Body of pancreas (tissue), 4 donors: ENCODE data around the gene CAND1.

Experiments used
- POLR2A ChIP-seq, 3 donors: fragments of 450-650 bp; IDR thresholded peaks; one replicate each; pipeline ENCODE4 v1.6.1; 2016; ENCODE audit warnings: antibody characterized with exemption in 3 of 3, mild to moderate bottlenecking in 2 of 3
- TF ChIP-seq, protein P1 (sequence below), 7 experiments: fragments of 450-650 bp in 4 of 7; fragments of 200-600 bp in 3 of 7; sonication (generic) in 3 of 7; IDR thresholded peaks; one replicate each; pipeline ENCODE4 v1.5.1; 2016 to 2019; ENCODE audit warnings: antibody characterized with exemption in 7 of 7

- TF ChIP-seq, protein P1, sequence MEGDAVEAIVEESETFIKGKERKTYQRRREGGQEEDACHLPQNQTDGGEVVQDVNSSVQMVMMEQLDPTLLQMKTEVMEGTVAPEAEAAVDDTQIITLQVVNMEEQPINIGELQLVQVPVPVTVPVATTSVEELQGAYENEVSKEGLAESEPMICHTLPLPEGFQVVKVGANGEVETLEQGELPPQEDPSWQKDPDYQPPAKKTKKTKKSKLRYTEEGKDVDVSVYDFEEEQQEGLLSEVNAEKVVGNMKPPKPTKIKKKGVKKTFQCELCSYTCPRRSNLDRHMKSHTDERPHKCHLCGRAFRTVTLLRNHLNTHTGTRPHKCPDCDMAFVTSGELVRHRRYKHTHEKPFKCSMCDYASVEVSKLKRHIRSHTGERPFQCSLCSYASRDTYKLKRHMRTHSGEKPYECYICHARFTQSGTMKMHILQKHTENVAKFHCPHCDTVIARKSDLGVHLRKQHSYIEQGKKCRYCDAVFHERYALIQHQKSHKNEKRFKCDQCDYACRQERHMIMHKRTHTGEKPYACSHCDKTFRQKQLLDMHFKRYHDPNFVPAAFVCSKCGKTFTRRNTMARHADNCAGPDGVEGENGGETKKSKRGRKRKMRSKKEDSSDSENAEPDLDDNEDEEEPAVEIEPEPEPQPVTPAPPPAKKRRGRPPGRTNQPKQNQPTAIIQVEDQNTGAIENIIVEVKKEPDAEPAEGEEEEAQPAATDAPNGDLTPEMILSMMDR (IDR thresholded peaks at IDR 0.05): no peak
- TF ChIP-seq POLR2A (IDR thresholded peaks at IDR 0.05): no peak
These were observed 51.6 kb downstream of the CAND1 start for GRCh38 chr12:67320614-67321295.
